ENCODE measurements around the gene ITGB1BP1.
A peak's percentile ranks its signal among the peaks of the same experiment; 100 is the strongest.

ITGB1BP1 gene

GRCh38 chr2:9441556-9441955, 18.2 kb upstream of the ITGB1BP1 start:
- no peak for ATAC-seq
- Mint-ChIP-seq H3K4me3 (no peak overlapping the region), H3K27me3 (no peaks in the 10 kb centered on the region), H3K36me3 (ENCODE audit: low read depth) (peaks cover 58% of the 10 kb centered on the region), H3K9me3 (no peaks in the 10 kb centered on the region), H3K27ac (no peak overlapping the region), H3K4me1 (peaks cover 4% of the 10 kb centered on the region)
- DNase-seq, result no peak

DNA sequence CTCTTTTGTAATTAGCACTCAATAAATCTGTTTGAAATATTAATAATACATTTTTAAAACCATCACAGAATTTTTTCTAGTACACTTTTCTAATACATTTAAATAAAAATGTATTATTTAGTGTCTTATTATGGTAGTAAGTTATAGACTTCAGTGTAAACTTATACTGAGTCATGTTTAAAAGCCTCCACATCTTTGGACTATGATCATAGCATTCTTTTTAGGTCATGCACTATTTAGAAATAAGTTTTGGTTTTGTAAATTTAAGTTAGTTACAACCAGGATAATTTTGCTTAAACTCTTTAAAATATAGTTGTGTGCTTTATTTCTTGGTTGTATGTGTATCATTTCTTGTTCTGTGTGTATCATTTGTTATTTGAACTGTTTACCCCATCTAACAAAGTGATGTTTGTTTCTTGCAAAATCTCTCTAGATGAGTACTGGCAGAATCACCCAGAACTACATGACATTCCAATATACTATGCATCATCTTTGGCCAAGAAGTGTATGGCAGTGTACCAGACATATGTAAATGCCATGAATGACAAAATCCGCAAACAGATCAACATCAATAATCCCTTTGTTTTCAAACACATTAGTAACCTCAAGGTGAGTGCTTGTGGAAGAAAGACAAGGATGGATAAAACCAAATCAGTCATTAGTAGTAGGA, 16.9 kb upstream of the ITGB1BP1 start:
- DNase-seq, result no peak

DNA sequence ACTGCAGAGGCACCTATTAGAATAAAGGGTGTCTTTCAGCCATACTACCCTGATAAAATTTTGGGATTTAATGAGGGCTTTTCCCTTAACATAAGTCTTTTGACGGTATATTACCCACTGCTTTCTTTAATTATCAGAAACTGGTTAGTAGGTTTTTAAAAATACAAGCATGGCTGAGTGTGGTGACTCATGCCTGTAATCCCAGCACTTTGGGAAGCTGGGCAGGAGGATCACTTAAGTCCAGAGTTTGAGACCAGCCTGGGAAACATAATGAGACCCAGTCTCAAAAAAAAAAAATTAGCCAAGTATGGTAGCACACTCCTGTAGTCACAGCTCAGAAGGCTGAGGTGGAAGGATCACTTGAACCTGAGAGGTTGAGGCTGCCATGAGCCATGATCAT, 16.2 kb upstream of the ITGB1BP1 start:
- DNase-seq, result no peak
- no peak for ATAC-seq
- Mint-ChIP-seq H3K4me3 (no peak overlapping the region), H3K9me3 (no peaks in the 10 kb centered on the region), H3K36me3 (ENCODE audit: low read depth) (peaks cover 59% of the 10 kb centered on the region), H3K27me3 (no peaks in the 10 kb centered on the region), H3K4me1 (no peaks in the 10 kb centered on the region), H3K27ac (no peak overlapping the region)

More for the DNA sequence above, 16.9 kb upstream of the ITGB1BP1 start:
- Mint-ChIP-seq H3K36me3 (ENCODE audit: low read depth) (peaks cover 57% of the 10 kb centered on the region), H3K4me1 (no peaks in the 10 kb centered on the region), H3K27me3 (no peaks in the 10 kb centered on the region), H3K27ac (no peak overlapping the region), H3K9me3 (no peaks in the 10 kb centered on the region), H3K4me3 (no peak overlapping the region)
- ATAC-seq, result no peak

DNA sequence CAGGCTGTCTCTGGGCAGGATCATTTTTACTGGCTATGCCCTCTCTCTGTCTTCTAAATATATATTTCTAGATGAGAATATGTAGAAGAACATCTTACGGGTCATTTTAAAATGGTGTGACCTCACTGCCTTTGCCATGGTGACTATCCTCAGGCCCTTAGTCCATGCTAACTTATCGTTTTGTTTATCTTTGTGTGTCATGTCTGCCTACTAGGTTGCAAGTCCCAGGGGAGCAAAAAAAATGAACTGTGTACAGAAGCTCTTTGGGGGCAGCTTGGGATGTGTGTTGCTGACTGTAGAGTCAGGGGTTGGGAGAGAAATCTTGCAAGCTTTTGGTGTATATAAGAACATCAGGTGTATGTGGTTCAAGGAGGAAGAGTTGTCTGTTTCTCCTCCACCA, 11.2 kb upstream of the ITGB1BP1 start:
- no peak for ATAC-seq
- Mint-ChIP-seq H3K27ac (no peak overlapping the region), H3K27me3 (no peaks in the 10 kb centered on the region), H3K4me3 (no peak overlapping the region), H3K4me1 (peaks cover 15% of the 10 kb centered on the region), H3K36me3 (ENCODE audit: low read depth) (peaks cover 74% of the 10 kb centered on the region), H3K9me3 (no peaks in the 10 kb centered on the region)
- no peak for DNase-seq

DNA sequence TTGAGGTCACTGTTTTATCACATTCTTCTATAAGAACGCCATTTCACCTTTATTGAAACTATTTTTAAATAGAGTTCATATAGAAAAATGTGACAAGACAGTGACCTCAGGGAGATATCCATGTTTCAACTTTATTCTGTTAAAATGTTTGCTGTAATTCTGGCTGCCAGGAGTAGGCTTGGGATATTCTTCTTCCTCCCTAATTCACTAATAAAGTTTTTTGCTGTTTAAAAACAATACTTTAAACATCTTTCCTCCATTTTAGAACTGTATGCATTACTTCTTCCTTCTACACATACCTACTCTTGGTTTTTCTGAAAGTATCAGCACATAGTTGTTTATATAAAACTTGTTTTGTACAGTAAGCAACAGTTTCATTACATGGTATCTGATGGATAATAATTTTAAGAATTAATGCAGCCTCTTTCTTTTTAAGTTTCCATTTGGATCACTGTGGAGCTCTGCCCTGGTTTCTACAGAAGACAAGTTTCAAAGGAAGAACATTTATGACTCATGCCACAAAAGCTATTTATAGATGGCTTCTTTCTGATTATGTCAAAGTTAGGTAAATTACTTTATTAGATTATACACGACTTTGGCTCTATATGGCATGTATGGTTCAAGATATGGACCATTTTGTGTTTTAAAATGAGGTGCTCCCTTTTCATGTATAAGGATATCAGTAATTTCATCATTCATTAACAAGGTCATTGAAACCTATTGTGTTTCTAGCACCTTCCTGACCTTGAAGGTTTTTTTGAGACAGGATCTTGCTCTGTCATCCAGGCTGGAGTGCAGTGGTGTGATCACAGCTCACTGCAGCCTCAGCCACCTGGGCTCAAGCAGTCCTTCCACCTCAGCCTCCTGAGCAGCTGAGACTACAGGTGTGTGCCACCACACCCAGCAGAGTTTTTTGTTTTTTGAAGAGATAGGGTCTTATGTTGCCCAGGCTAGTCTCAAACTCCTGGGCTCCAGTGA, 7.3 kb upstream of the ITGB1BP1 start:
- H3K9me3 Mint-ChIP-seq, result no peaks in the 10 kb centered on the region
- H3K4me1 Mint-ChIP-seq, result peaks cover 20% of the 10 kb centered on the region
- DNase-seq, result no peak
- peak overlapping the region; percentile 80 for H3K27ac Mint-ChIP-seq
- H3K27me3 Mint-ChIP-seq, result no peaks in the 10 kb centered on the region
- ATAC-seq, result peak; percentile 59
- H3K36me3 Mint-ChIP-seq (ENCODE audit: low read depth), result peaks cover 51% of the 10 kb centered on the region
- no peak overlapping the region for H3K4me3 Mint-ChIP-seq

- Mint-ChIP-seq H3K4me3 (no peak overlapping the region), H3K9me3 (no peaks in the 10 kb centered on the region), H3K27me3 (no peaks in the 10 kb centered on the region), H3K27ac (no peak overlapping the region), H3K4me1 (peaks cover 20% of the 10 kb centered on the region), H3K36me3 (ENCODE audit: low read depth) (peaks cover 41% of the 10 kb centered on the region)
- no peak for ATAC-seq
- no peak for DNase-seq
Measured at GRCh38 chr2:9428965-9429577, 5.7 kb upstream of the ITGB1BP1 start.

GRCh38 chr2:9424447-9425164, 1.3 kb upstream of the ITGB1BP1 start:
- H3K27me3 Mint-ChIP-seq, result no peaks in the 10 kb centered on the region
- no peak overlapping the region for H3K27ac Mint-ChIP-seq
- DNase-seq, result no peak
- H3K4me3 Mint-ChIP-seq, result no peak overlapping the region
- no peaks in the 10 kb centered on the region for H3K9me3 Mint-ChIP-seq
- no peak for ATAC-seq
- H3K4me1 Mint-ChIP-seq, result peaks cover 31% of the 10 kb centered on the region
- peaks cover 17% of the 10 kb centered on the region for H3K36me3 Mint-ChIP-seq (ENCODE audit: low read depth)

GRCh38 chr2:9423922-9424272, 569 bp upstream of the ITGB1BP1 start:
- ATAC-seq (no peak), DNase-seq (no peak)
- Mint-ChIP-seq H3K27ac (no peak overlapping the region), H3K4me3 (no peak overlapping the region), H3K4me1 (peaks cover 35% of the 10 kb centered on the region), H3K36me3 (ENCODE audit: low read depth) (peaks cover 18% of the 10 kb centered on the region), H3K27me3 (no peaks in the 10 kb centered on the region), H3K9me3 (no peaks in the 10 kb centered on the region)

GRCh38 chr2:9422321-9423099, 818 bp downstream of the ITGB1BP1 start:
- peak overlapping the region; percentile 87 for H3K27ac Mint-ChIP-seq
- peaks cover 41% of the 10 kb centered on the region for H3K4me1 Mint-ChIP-seq
- DNase-seq (peak; percentile 56), ATAC-seq (peak; percentile 42)
- peaks cover 23% of the 10 kb centered on the region for H3K36me3 Mint-ChIP-seq (ENCODE audit: low read depth)
- H3K4me3 Mint-ChIP-seq, result no peak overlapping the region
- no peaks in the 10 kb centered on the region for H3K9me3 Mint-ChIP-seq
- no peaks in the 10 kb centered on the region for H3K27me3 Mint-ChIP-seq

- no peak overlapping the region for H3K4me3 Mint-ChIP-seq
- no peaks in the 10 kb centered on the region for H3K9me3 Mint-ChIP-seq
- ATAC-seq (no peak), DNase-seq (no peak)
- H3K36me3 Mint-ChIP-seq (ENCODE audit: low read depth), result peaks cover 30% of the 10 kb centered on the region
- no peak overlapping the region for H3K27ac Mint-ChIP-seq
- H3K4me1 Mint-ChIP-seq, result peaks cover 53% of the 10 kb centered on the region
- H3K27me3 Mint-ChIP-seq, result no peaks in the 10 kb centered on the region
Measured at GRCh38 chr2:9420495-9420894, 2.8 kb downstream of the ITGB1BP1 start.

DNA sequence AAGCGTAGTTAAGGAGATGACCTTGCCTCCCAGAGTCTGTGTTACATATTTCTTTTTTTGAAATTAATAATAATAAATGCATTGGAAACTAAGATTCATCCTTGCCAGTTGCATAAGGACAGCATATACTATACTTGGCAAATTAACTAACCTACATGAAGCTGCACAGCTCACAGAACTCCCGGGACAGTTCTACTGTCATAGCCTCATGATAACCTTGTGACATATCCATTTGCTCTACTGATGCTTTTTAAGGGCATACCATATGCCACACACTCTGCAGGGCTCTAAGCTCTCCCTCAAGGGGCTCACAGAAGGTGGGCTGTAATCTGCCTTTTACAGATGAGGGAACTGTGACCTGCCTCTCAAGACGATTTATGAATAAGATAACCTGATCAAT, 3.8 kb downstream of the ITGB1BP1 start:
- H3K27ac Mint-ChIP-seq, result no peak overlapping the region
- DNase-seq (no peak), ATAC-seq (no peak)
- H3K4me1 Mint-ChIP-seq, result peaks cover 53% of the 10 kb centered on the region
- no peaks in the 10 kb centered on the region for H3K9me3 Mint-ChIP-seq
- H3K27me3 Mint-ChIP-seq, result no peaks in the 10 kb centered on the region
- H3K36me3 Mint-ChIP-seq (ENCODE audit: low read depth), result peaks cover 35% of the 10 kb centered on the region
- H3K4me3 Mint-ChIP-seq, result no peak overlapping the region

- DNase-seq (no peak), ATAC-seq (no peak)
- Mint-ChIP-seq H3K27me3 (no peaks in the 10 kb centered on the region), H3K27ac (no peak overlapping the region), H3K4me1 (peaks cover 53% of the 10 kb centered on the region), H3K9me3 (no peaks in the 10 kb centered on the region), H3K36me3 (ENCODE audit: low read depth) (peaks cover 43% of the 10 kb centered on the region), H3K4me3 (no peak overlapping the region)
Measured at GRCh38 chr2:9418746-9419145, 4.6 kb downstream of the ITGB1BP1 start.

GRCh38 chr2:9417725-9418124, 5.6 kb downstream of the ITGB1BP1 start:
- Mint-ChIP-seq H3K36me3 (ENCODE audit: low read depth) (peaks cover 45% of the 10 kb centered on the region), H3K4me1 (peaks cover 51% of the 10 kb centered on the region), H3K4me3 (no peak overlapping the region), H3K27me3 (no peaks in the 10 kb centered on the region), H3K27ac (no peak overlapping the region), H3K9me3 (no peaks in the 10 kb centered on the region)
- no peak for ATAC-seq
- no peak for DNase-seq

- H3K4me3 Mint-ChIP-seq, result no peak overlapping the region
- peaks cover 45% of the 10 kb centered on the region for H3K4me1 Mint-ChIP-seq
- peaks cover 45% of the 10 kb centered on the region for H3K36me3 Mint-ChIP-seq (ENCODE audit: low read depth)
- no peak for DNase-seq
- peak overlapping the region; percentile 14 for H3K27ac Mint-ChIP-seq
- H3K27me3 Mint-ChIP-seq, result no peaks in the 10 kb centered on the region
- no peaks in the 10 kb centered on the region for H3K9me3 Mint-ChIP-seq
- ATAC-seq, result no peak
Measured at GRCh38 chr2:9416962-9417316, 6.4 kb downstream of the ITGB1BP1 start.
